Erythroblast (primary cell): ENCODE measurements around the gene UQCRH.

ENCODE experiments used
- GATA1 ChIP-seq: IDR thresholded peaks from 2 replicates; pipeline ENCODE4 v1.6.1; 2011; ENCODE audit warnings: low read depth, mild to moderate bottlenecking, control low read depth, low read length, moderate library complexity
- POLR2A ChIP-seq: IDR thresholded peaks from 2 replicates; pipeline ENCODE4 v1.6.1; 2011; ENCODE audit warnings: mild to moderate bottlenecking, low read length

- TF ChIP-seq POLR2A = no peak
- no peak for TF ChIP-seq GATA1
Observed at GRCh38 chr1:46343351-46343695, 39.8 kb downstream of the UQCRH start.
